ENCODE results near the gene OR2AK2.

OR2AK2 gene

GRCh38 chr1:247964933-247965332 is at the start of gene OR2AK2:
TSS of gene OR2AK2 (plus strand) at chr1:247965233. CDS start at chr1:247965377, 144 bp downstream.
- DNase-seq (ENCODE audit: low spot score) = no peak

- no peak for DNase-seq (ENCODE audit: low spot score)
Measured at GRCh38 chr1:247919952-247920351, 45.1 kb upstream of the OR2AK2 start, which contains the start of gene OR2T8. TSS of gene OR2T8 (plus strand) at chr1:247920252. CDS start at chr1:247921018, 766 bp downstream.

- no peak for DNase-seq (ENCODE audit: low spot score)
Measured at GRCh38 chr1:247923941-247924340, 41.1 kb upstream of the OR2AK2 start.

- DNase-seq (ENCODE audit: low spot score) = no peak
Measured at GRCh38 chr1:247924868-247925267, 40.2 kb upstream of the OR2AK2 start, which contains the start of gene OR2AJ1. TSS of gene OR2AJ1 (plus strand) at chr1:247924889. CDS start at chr1:247933769, 8,880 bp downstream.

GRCh38 chr1:247933989-247934388 is 31.0 kb upstream of the OR2AK2 start:
- no peak for DNase-seq (ENCODE audit: low spot score)

GRCh38 chr1:247935781-247936180 is 29.3 kb upstream of the OR2AK2 start:
- no peak for DNase-seq (ENCODE audit: low spot score)

GRCh38 chr1:247936415-247936814 is 28.6 kb upstream of the OR2AK2 start:
- DNase-seq (ENCODE audit: low spot score) = no peak

- peak; percentile 35 for DNase-seq (ENCODE audit: low spot score)
Measured at GRCh38 chr1:247936965-247937734, 27.9 kb upstream of the OR2AK2 start.

- DNase-seq (ENCODE audit: low spot score) = no peak
Measured at GRCh38 chr1:247942624-247943023, 22.4 kb upstream of the OR2AK2 start.

- no peak for DNase-seq (ENCODE audit: low spot score)
Measured at GRCh38 chr1:247948558-247948957, 16.5 kb upstream of the OR2AK2 start, which contains the start of gene OR2L8. TSS of gene OR2L8 (plus strand) at chr1:247948858. CDS start at chr1:247948858, 0 bp downstream.

- DNase-seq (ENCODE audit: low spot score) = no peak
Measured at GRCh38 chr1:247953408-247953807, 11.6 kb upstream of the OR2AK2 start.

GRCh38 chr1:247961791-247962190 is 3.2 kb upstream of the OR2AK2 start:
- no peak for DNase-seq (ENCODE audit: low spot score)

GRCh38 chr1:247962911-247963588 is 2.0 kb upstream of the OR2AK2 start:
- DNase-seq (ENCODE audit: low spot score) = no peak

GRCh38 chr1:247966532-247967204 is 1.6 kb downstream of the OR2AK2 start:
- DNase-seq (ENCODE audit: low spot score) = no peak

GRCh38 chr1:247992986-247993385 is 28.0 kb downstream of the OR2AK2 start:
- DNase-seq (ENCODE audit: low spot score) = no peak

- no peak for DNase-seq (ENCODE audit: low spot score)
Measured at GRCh38 chr1:247998811-247999210, 33.8 kb downstream of the OR2AK2 start.

GRCh38 chr1:248000169-248000568 is 35.1 kb downstream of the OR2AK2 start:
- no peak for DNase-seq (ENCODE audit: low spot score)

- DNase-seq (ENCODE audit: low spot score) = no peak
Measured at GRCh38 chr1:248007778-248008177, 42.7 kb downstream of the OR2AK2 start.

- no peak for DNase-seq (ENCODE audit: low spot score)
Measured at GRCh38 chr1:248009681-248010080, 44.6 kb downstream of the OR2AK2 start.

GRCh38 chr1:248013229-248013710 is 48.2 kb downstream of the OR2AK2 start, which contains the start of gene OR2L5:
TSS of gene OR2L5 (plus strand) at chr1:248013660. CDS start at chr1:248021948, 8,288 bp downstream.
- no peak for DNase-seq (ENCODE audit: low spot score)

GRCh38 chr1:248015803-248016202 is 50.8 kb downstream of the OR2AK2 start:
- no peak for DNase-seq (ENCODE audit: low spot score)

Measured in cerebellar cortex (tissue), 1 donor.